Adrenal gland (tissue), 5 donors: Measurements from ENCODE around the gene SAMD4B.

Source experiments
- POLR2A ChIP-seq, 2 donors: fragments of 450-650 bp; IDR thresholded peaks; one replicate each; pipeline ENCODE4 v1.6.1; 2017; ENCODE audit warnings: antibody characterized with exemption in 2 of 2, mild to moderate bottlenecking in 2 of 2, moderate library complexity in 1 of 2
- TF ChIP-seq, protein P1 (sequence below), 6 experiments: fragments of 450-650 bp in 4 of 6; fragments of 200-600 bp in 2 of 6; sonication (generic) in 1 of 6; IDR thresholded peaks; 1 replicate in 5 of 6; 2 replicates in 1 of 6; pipeline versions ENCODE4 v1.5.1 to v1.8.0; 2016 to 2021; ENCODE audit warnings: antibody characterized with exemption in 6 of 6, mild to moderate bottlenecking in 2 of 6, moderate library complexity in 1 of 6
- donor health status: DM: no; HTN: no; CAD: no.

DNA sequence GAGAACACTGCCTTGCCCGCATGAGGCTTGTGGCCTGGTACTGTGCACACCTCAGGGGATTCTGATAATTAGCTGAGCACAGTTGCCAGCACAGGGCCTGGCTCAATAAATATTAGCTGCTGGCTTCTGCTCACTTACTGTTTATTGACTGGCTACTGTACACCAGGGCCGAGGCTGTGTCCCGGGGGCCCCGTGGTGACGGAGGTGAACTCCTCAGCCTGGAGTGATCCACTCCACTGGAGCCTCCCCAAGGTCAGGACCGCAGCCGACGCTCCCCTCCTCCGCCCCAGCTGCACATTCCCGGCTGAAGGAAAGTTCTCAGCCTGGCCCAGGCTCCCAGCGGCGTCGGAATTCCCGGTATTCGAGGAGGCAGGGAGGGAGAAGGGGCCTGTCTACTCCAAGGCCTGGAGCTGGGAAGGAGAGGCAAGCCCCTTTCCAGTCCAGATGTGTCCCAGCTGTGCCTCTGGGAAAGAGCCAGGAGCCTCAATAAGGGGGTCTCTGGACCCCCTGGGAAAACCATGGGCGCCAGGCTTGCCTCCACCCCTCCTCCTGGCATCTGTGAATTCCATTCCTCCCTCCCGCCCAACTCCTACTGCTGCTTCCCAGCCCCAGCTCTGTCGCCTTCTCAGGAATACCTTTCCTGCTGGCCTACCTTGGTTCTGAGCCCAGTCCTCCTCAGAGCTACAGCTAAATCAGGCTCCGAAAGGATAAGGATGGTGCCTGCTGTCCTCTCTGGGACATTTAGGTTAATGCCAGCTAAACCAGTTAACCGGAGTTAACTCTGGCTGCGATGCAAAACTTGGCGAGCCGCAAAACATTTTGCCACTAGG is 86.3 kb downstream of the SAMD4B start:
- TF ChIP-seq, protein P1, sequence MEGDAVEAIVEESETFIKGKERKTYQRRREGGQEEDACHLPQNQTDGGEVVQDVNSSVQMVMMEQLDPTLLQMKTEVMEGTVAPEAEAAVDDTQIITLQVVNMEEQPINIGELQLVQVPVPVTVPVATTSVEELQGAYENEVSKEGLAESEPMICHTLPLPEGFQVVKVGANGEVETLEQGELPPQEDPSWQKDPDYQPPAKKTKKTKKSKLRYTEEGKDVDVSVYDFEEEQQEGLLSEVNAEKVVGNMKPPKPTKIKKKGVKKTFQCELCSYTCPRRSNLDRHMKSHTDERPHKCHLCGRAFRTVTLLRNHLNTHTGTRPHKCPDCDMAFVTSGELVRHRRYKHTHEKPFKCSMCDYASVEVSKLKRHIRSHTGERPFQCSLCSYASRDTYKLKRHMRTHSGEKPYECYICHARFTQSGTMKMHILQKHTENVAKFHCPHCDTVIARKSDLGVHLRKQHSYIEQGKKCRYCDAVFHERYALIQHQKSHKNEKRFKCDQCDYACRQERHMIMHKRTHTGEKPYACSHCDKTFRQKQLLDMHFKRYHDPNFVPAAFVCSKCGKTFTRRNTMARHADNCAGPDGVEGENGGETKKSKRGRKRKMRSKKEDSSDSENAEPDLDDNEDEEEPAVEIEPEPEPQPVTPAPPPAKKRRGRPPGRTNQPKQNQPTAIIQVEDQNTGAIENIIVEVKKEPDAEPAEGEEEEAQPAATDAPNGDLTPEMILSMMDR (IDR thresholded peaks at IDR 0.05), result no peak
- no peak for TF ChIP-seq POLR2A (IDR thresholded peaks at IDR 0.05)
